Measurements from ENCODE around the gene CACFD1. TPM values are rescaled to one million over a fixed set of nuclear protein-coding genes. Genes with fewer than 3 reads are reported as not detected.

Gene CACFD1
- total RNA-seq, 1 donor from 2014 or later, result 13.1 TPM

- FAIRE-seq (no peak), DNase-seq (ENCODE audit: low read depth) (no peak)
- Mint-ChIP-seq H3K27me3 (ENCODE audit: low read depth, unreplicated experiment) (peaks cover 17% of the 10 kb centered on the region), H3K4me3 (ENCODE audit: unreplicated experiment) (no peak overlapping the region), H3K27ac (ENCODE audit: unreplicated experiment) (no peak overlapping the region), H3K36me3 (ENCODE audit: low read depth, unreplicated experiment) (no peaks in the 10 kb centered on the region), H3K9me3 (ENCODE audit: unreplicated experiment) (peaks cover 2% of the 10 kb centered on the region), H3K4me1 (ENCODE audit: low read depth, unreplicated experiment) (peaks cover 6% of the 10 kb centered on the region)
- H3K4me1 ChIP-seq (ENCODE audit: insufficient read depth, low read length), result peaks cover 6% of the 10 kb centered on the region
- TF ChIP-seq CTCF (IDR thresholded peaks at IDR 0.05; ENCODE audit: insufficient read depth, low read depth, low read length) (no peak), EZH2 (IDR thresholded peaks at IDR 0.05; ENCODE audit: insufficient read depth, low read length) (no peak)
- H4K20me1 ChIP-seq (ENCODE audit: insufficient read depth, low read length), result no peaks in the 10 kb centered on the region
- H3K36me3 ChIP-seq (ENCODE audit: insufficient read depth, low read length), result no peaks in the 10 kb centered on the region
- no peaks in the 10 kb centered on the region for H3K9me3 ChIP-seq (ENCODE audit: insufficient read depth, low read depth, low read length)
- H2AFZ ChIP-seq (ENCODE audit: low read depth, low read length), result no peak overlapping the region
- no peak overlapping the region for H3K9ac ChIP-seq (ENCODE audit: low read length)
- no peak overlapping the region for H3K27ac ChIP-seq (ENCODE audit: low read depth, low read length)
- no peak overlapping the region for H3K4me3 ChIP-seq (ENCODE audit: insufficient read depth, low read depth, low read length)
- H3K4me2 ChIP-seq (ENCODE audit: low read length), result no peak overlapping the region
- no peaks in the 10 kb centered on the region for H3K79me2 ChIP-seq (ENCODE audit: insufficient read depth, low read length)
- no peaks in the 10 kb centered on the region for H3K27me3 ChIP-seq (ENCODE audit: insufficient read depth, low read length)
Observed at GRCh38 chr9:133484671-133485437, 25.1 kb downstream of the CACFD1 start.

GRCh38 chr9:133485531-133486260 is 25.9 kb downstream of the CACFD1 start:
- Histone ChIP-seq H3K27ac (ENCODE audit: low read depth, low read length) (no peak overlapping the region), H3K27me3 (ENCODE audit: insufficient read depth, low read length) (no peaks in the 10 kb centered on the region), H3K4me3 (ENCODE audit: insufficient read depth, low read depth, low read length) (no peak overlapping the region), H2AFZ (ENCODE audit: low read depth, low read length) (no peak overlapping the region), H3K4me2 (ENCODE audit: low read length) (no peak overlapping the region), H3K9me3 (ENCODE audit: insufficient read depth, low read depth, low read length) (no peaks in the 10 kb centered on the region), H3K4me1 (ENCODE audit: insufficient read depth, low read length) (peaks cover 6% of the 10 kb centered on the region), H3K9ac (ENCODE audit: low read length) (no peak overlapping the region), H3K79me2 (ENCODE audit: insufficient read depth, low read length) (no peaks in the 10 kb centered on the region), H3K36me3 (ENCODE audit: insufficient read depth, low read length) (no peaks in the 10 kb centered on the region), H4K20me1 (ENCODE audit: insufficient read depth, low read length) (no peaks in the 10 kb centered on the region)
- no peaks in the 10 kb centered on the region for H3K36me3 Mint-ChIP-seq (ENCODE audit: low read depth, unreplicated experiment)
- no peak overlapping the region for H3K27ac Mint-ChIP-seq (ENCODE audit: unreplicated experiment)
- DNase-seq (ENCODE audit: low read depth) (no peak), FAIRE-seq (no peak)
- H3K4me1 Mint-ChIP-seq (ENCODE audit: low read depth, unreplicated experiment), result peaks cover 6% of the 10 kb centered on the region
- no peak for TF ChIP-seq CTCF (IDR thresholded peaks at IDR 0.05; ENCODE audit: insufficient read depth, low read depth, low read length)
- TF ChIP-seq EZH2 (IDR thresholded peaks at IDR 0.05; ENCODE audit: insufficient read depth, low read length), result no peak
- peaks cover 17% of the 10 kb centered on the region for H3K27me3 Mint-ChIP-seq (ENCODE audit: low read depth, unreplicated experiment)
- H3K4me3 Mint-ChIP-seq (ENCODE audit: unreplicated experiment), result no peak overlapping the region
- H3K9me3 Mint-ChIP-seq (ENCODE audit: unreplicated experiment), result peaks cover 2% of the 10 kb centered on the region
